Thyroid gland (tissue), 4 donors: ENCODE results near the gene APEX1. TPM values are rescaled to one million over a fixed set of nuclear protein-coding genes. Genes with fewer than 3 reads are reported as not detected.

Experiments used
- DNase-seq, 2 donors: peaks; one replicate each; pipeline ENCODE4 v3.0.0-alpha.2; 2019
- H3K27ac ChIP-seq, 3 donors: fragments of 200-600 bp; sonication (generic); 1 replicate in 2 of 3; 2 replicates in 1 of 3; pipeline ENCODE4 v1.5.1; 2016 to 2019; ENCODE audit warnings: mild to moderate bottlenecking in 1 of 3, moderate library complexity in 1 of 3
- H3K27me3 ChIP-seq: fragments of 200-600 bp; sonication (generic); one replicate; pipeline ENCODE4 v1.5.1; 2019
- H3K36me3 ChIP-seq, 2 donors: fragments of 200-600 bp; sonication (generic); one replicate each; pipeline ENCODE4 v1.5.1; 2016 to 2019
- H3K4me1 ChIP-seq, 2 donors: fragments of 200-600 bp; sonication (generic); one replicate each; pipeline ENCODE4 v1.5.1; 2017 to 2019
- H3K4me3 ChIP-seq, 3 donors: fragments of 200-600 bp; sonication (generic); replicated peaks in 1 of 3; 1 replicate in 2 of 3; 2 replicates in 1 of 3; pipeline ENCODE4 v1.5.1; 2016; ENCODE audit warnings: mild to moderate bottlenecking in 1 of 3
- H3K9me3 ChIP-seq: fragments of 200-600 bp; sonication (generic); one replicate; pipeline ENCODE4 v1.5.1; 2017
- POLR2A ChIP-seq, 2 donors: fragments of 450-650 bp; IDR thresholded peaks; one replicate each; pipeline ENCODE4 v1.6.1; 2017; ENCODE audit warnings: antibody characterized with exemption in 2 of 2, mild to moderate bottlenecking in 2 of 2, moderate library complexity in 1 of 2
- WGBS, 2 donors: methylation state at CpG; one replicate each; pipeline ENCODE4 v1.1.5; 2017; 5-methylcytosine and 5-hydroxymethylcytosine counted together
- intact Hi-C: fragments of 100-400 bp; cut with DNase I; formaldehyde crosslinking; loops from one replicate; pipeline ENCODE4 v1.15.1; 2023
- total RNA-seq, 4 donors: library from RNA; depleted of rRNA; stranded (reverse); fragments of >200 nt; gene quantifications; one replicate each; pipeline ENCODE4 v1.2.3, GENCODE V29; 2016
- TF ChIP-seq, protein P1 (sequence below), 6 experiments: fragments of 200-600 bp in 3 of 6; fragments of 450-650 bp in 3 of 6; sonication (generic) in 3 of 6; IDR thresholded peaks; one replicate each; pipeline ENCODE4 v1.5.1; 2016 to 2019; ENCODE audit warnings: antibody characterized with exemption in 6 of 6, mild to moderate bottlenecking in 2 of 6, inconsistent platforms in 1 of 6, moderate library complexity in 1 of 6

Gene APEX1
- total RNA-seq, 4 donors from 2014 or later = 133 to 179 (median 142) TPM

DNA sequence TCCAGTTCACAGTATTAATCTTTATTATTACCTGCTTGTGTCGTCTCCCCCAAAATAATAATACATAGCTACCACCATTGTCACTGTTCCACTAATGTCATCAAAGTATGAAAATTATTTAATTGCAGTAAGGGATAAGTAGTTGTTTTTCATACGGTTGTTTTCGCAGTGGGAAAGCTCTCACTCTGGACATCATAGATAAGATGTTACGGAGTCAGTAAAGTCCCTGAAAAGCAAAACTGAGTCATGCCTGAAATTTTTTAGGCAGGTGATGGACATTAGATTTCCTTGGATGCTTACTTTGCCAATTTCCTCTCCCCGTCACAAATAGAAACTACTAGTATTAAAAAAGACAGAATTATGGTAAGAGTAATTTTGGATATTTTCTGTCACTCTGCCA is 27.4 kb downstream of the APEX1 start:
- WGBS, 2 donors = 86% methylated on average over 5 of the region's 5 CpGs
- Histone ChIP-seq H3K4me1 (peaks cover 4 to 8% of the 10 kb centered on the region in 2 donors), H3K4me3 (no peak overlapping the region), H3K36me3 (no peaks in the 10 kb centered on the region), H3K9me3 (no peaks in the 10 kb centered on the region), H3K27ac (no peak overlapping the region), H3K27me3 (no peaks in the 10 kb centered on the region)
- DNase-seq = no peak
- intact Hi-C loops = no loop called here
- no peak for TF ChIP-seq POLR2A (IDR thresholded peaks at IDR 0.05)
- TF ChIP-seq, protein P1, sequence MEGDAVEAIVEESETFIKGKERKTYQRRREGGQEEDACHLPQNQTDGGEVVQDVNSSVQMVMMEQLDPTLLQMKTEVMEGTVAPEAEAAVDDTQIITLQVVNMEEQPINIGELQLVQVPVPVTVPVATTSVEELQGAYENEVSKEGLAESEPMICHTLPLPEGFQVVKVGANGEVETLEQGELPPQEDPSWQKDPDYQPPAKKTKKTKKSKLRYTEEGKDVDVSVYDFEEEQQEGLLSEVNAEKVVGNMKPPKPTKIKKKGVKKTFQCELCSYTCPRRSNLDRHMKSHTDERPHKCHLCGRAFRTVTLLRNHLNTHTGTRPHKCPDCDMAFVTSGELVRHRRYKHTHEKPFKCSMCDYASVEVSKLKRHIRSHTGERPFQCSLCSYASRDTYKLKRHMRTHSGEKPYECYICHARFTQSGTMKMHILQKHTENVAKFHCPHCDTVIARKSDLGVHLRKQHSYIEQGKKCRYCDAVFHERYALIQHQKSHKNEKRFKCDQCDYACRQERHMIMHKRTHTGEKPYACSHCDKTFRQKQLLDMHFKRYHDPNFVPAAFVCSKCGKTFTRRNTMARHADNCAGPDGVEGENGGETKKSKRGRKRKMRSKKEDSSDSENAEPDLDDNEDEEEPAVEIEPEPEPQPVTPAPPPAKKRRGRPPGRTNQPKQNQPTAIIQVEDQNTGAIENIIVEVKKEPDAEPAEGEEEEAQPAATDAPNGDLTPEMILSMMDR (IDR thresholded peaks at IDR 0.05) = no peak

DNA sequence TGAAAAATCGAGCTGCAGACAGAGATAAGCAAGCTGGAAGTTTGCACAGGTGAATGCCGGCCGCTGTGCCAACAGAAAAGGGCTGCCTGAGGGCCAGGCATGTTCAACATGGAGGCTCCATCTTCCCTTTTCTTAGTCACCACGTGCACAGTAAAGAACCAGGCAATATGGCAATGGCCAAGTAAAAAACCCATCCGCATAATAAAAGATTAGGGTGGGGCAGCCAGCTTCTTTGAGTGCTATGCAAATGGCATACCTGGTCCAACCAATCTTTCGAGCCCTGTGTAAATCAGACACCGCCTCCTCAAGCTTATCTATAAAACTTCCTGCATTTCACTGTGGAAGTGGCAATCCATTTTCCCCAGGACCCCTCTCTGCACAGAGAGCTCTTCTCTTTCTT is 30.9 kb downstream of the APEX1 start:
- no peaks in the 10 kb centered on the region for H3K9me3 ChIP-seq
- no peak overlapping the region for H3K27ac ChIP-seq
- H3K27me3 ChIP-seq = no peaks in the 10 kb centered on the region
- DNase-seq = no peak
- 72 to 73% methylated on average over 7 of the region's 7 CpGs for WGBS, 2 donors
- intact Hi-C loops = no loop called here
- TF ChIP-seq, protein P1 (IDR thresholded peaks at IDR 0.05) = no peak
- TF ChIP-seq POLR2A (IDR thresholded peaks at IDR 0.05) = no peak
- H3K36me3 ChIP-seq = no peaks in the 10 kb centered on the region
- peaks cover 7 to 15% of the 10 kb centered on the region in 2 donors for H3K4me1 ChIP-seq
- H3K4me3 ChIP-seq = no peak overlapping the region

DNA sequence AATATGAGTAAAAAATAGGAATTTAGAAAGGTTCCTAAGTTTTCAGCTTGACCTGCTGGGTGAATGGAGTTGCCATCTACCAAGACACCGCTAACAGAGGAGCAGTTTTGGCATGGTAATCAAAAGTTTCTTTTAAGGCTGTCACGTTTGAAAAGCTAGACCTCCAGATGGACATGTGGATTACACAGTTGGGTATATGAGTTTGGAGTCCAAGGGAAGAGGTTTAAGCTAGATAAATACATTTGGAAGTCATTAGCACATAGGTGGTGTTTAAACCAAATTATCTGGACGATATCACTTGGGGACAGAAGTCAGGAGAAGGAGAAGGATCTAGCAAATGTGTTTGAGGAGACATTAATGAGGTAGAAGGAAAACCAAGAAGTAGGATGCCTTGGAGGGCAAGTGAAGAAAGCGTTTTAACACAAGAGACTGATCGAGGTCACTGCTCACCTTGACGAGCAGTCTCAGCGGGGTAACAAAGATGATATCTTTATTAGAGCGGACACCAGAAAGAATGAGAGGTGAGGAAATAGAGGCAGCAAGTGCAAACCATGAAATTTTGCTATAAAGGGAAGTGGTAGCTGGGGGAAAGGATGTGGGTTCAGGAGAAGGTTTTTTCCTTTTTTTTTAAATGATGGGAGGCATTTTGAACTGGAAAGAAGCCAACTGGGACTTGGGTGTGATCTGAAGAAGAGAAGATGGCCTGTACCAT is 31.8 kb downstream of the APEX1 start:
- Histone ChIP-seq H3K4me3 (no peak overlapping the region), H3K9me3 (no peaks in the 10 kb centered on the region), H3K27me3 (no peaks in the 10 kb centered on the region), H3K4me1 (peaks cover 7 to 15% of the 10 kb centered on the region in 2 donors), H3K27ac (no peak overlapping the region), H3K36me3 (no peaks in the 10 kb centered on the region)
- intact Hi-C loops = no loop called here
- DNase-seq = no peak
- WGBS, 2 donors = 80 to 83% methylated on average over 8 of the region's 8 CpGs
- TF ChIP-seq, protein P1 (IDR thresholded peaks at IDR 0.05) = no peak
- TF ChIP-seq POLR2A (IDR thresholded peaks at IDR 0.05) = no peak

DNA sequence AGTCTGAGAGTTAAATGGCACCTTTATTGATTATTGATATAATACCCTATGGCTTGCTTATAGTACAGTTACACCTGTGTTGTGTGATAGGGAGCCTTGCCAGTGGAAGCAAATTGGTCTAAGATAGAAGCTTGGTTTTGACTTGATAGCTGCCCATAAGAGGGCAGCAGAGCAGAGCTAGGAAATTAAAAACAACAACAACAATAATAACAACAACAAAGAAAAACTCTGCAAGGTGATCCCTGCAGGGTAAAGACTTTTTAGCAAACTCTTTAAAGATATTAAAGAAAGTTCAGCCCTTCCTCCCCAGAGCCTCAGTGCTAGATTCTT is 32.3 kb downstream of the APEX1 start:
- Histone ChIP-seq H3K27ac (no peak overlapping the region), H3K4me1 (peaks cover 7 to 15% of the 10 kb centered on the region in 2 donors), H3K36me3 (no peaks in the 10 kb centered on the region), H3K27me3 (no peaks in the 10 kb centered on the region), H3K9me3 (no peaks in the 10 kb centered on the region), H3K4me3 (no peak overlapping the region)
- no peak for TF ChIP-seq POLR2A (IDR thresholded peaks at IDR 0.05)
- TF ChIP-seq, protein P1 (IDR thresholded peaks at IDR 0.05) = no peak
- intact Hi-C loops = no loop called here
- no peak for DNase-seq

DNA sequence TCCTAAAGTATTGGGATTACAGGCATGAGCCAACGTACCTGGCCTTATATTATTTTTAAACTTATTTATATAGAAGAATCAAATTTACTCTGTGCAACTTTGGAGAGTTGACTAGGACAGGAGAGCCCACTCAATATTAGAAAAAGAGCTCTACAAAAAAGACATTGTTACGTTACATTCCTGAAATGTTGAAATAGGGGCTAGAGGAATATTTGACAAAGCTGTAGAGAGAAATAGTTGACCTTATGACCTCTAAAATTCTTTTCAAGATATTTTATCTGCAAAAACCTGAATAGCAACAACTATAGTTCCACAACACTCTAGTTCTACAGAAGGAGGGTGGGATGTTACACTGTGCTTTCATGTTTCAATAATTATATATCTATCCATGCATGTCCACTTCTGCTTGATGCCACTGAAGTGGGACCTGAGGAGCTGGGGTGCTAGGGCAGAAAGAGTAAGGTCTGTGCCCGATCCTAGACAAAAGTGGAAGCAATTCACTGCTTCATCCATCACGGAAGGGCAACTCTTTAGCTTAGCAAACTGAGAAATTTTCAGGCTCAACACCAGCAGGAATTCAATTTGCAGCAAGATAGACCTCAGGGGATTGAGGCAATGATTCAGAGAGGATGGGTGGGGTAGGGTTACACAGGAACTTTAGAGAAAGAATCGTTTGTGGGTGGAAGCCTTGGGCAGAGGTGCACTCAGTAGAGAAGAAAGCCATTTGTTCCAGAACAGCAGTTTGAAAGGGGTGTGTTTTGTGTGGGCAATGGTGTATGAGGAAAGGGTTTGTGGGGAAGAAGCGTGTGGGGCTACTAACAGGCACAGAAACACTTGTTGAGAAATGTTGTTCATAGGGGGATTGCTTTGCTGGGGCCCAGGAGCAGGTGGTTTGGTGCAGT is 34.3 kb downstream of the APEX1 start:
- Histone ChIP-seq H3K4me1 (peaks cover 7 to 15% of the 10 kb centered on the region in 2 donors), H3K27me3 (no peaks in the 10 kb centered on the region), H3K36me3 (no peaks in the 10 kb centered on the region), H3K27ac (peak overlapping the region in 2 of 3 donors; percentile 18 to 36), H3K9me3 (no peaks in the 10 kb centered on the region), H3K4me3 (no peak overlapping the region)
- intact Hi-C loops = no loop called here
- TF ChIP-seq, protein P1 (IDR thresholded peaks at IDR 0.05) = no peak
- no peak for TF ChIP-seq POLR2A (IDR thresholded peaks at IDR 0.05)
- DNase-seq = no peak
- WGBS, 2 donors = 32 to 33% methylated on average over 6 of the region's 6 CpGs
